Activated naive CD8-positive, alpha-beta T cell treated with anti-CD3 and anti-CD28 coated beads, Interleukin-2, amount 50 U/mL, for 16 hours (primary cell): Measurements from ENCODE around the gene LRRTM4.

Source experiments
- DNase-seq: peaks from one replicate; pipeline ENCODE4 v3.0.0-alpha.2; 2020; ENCODE audit warnings: low read depth, low spot score

Gene LRRTM4

GRCh38 chr2:77470096-77470495 lies 52.1 kb downstream of the LRRTM4 start:
- no peak for DNase-seq

DNA sequence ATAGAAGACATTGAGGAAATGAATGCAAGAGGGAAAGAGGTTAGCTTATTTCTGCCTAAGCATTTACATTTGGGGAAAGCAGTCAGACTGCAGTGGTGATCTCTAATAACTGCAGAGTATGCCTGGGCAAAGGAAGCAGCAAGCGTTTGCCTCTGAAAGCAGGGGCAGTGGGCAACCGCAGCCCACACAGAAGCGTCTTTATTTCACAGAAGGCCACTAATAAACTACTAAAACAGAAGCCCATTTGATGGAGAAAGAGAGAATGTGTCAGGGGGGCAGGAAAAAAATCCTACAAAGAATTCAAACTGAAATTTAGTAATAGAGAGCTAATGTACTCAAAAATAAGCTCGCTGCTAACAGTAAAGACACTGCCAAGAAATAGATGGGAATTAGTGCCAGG lies 53.1 kb downstream of the LRRTM4 start:
- no peak for DNase-seq

DNA sequence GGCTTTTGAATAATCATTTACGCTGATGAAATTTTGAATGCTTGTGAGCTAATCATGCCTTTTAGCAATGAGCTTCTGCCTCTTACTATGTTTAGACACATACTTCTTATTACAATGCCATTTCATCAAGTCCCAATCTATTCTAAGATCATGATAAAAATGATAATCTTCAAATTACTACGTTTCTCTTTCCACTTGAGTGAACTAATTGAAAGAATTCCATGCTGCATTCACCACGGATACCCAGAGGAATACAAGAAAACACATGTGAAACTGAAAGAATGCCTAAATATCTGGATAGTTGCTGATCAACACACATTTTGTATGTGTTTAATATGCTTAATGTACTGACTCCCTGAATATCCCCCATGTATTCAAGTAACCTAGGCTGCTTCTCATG lies 62.3 kb downstream of the LRRTM4 start:
- no peak for DNase-seq

DNA sequence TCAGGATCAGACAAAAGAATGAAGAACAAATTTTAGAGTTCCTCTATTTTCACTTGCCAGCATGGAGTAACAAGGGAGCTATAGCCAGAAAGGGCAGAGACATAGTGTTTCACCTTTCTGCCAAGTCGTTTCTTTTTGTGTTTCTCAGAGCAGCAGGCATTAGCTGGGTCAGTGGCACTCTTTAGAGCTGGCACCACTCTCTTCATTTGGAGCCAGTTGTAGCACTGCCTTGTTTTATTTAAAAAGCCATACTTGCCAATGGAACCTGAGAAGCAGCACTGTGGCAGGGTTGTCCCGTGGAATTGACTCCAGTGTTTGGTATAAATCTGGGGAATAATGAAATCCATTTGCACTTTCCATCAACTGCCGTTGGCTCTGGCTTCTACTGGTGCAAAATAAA lies 64.0 kb downstream of the LRRTM4 start:
- DNase-seq = no peak

- no peak for DNase-seq
These were observed 64.5 kb downstream of the LRRTM4 start for GRCh38 chr2:77457665-77458064.

DNA sequence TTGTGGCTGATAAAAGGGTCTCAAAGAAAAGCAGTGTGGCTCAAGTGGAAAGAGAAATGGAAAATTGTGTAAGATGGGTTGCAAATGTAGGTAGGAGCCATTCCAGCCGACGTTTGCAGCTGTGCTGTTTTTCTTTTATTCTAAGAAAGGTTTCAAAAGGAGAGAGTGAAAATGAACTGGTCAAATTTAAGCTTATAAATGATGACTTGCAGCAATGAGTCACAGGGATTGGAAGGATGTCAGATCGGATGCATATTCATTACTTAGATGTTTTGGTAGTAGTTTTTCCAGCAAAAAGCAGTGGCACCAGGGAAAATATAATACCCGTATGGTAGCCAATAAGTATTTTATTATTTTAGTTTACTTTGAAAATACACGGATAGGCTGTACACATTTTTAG lies 79.1 kb downstream of the LRRTM4 start:
- DNase-seq = no peak

- no peak for DNase-seq
These were observed 87.3 kb downstream of the LRRTM4 start for GRCh38 chr2:77434880-77435279.

- no peak for DNase-seq
These were observed 93.2 kb downstream of the LRRTM4 start for GRCh38 chr2:77428946-77429345.

- no peak for DNase-seq
These were observed 100.2 kb downstream of the LRRTM4 start for GRCh38 chr2:77421971-77422370.

DNA sequence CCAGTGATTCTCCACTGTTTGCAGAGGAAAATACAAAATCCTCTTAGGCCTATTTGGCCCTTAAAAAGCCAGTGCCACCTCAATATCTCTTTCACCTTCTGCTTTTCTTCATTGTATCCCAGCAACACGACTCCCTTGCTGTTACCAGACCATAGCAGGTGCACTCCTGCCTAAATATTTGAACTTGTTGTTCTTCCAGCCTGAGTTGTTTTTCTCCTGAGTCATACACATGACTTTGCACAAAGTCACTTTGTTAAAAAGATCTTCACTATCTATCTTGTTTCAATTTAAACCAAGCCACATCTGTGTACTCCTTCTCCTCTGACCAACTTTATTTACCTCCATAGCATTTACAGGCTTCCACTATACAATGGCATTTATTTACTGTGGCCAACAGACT lies 103.6 kb downstream of the LRRTM4 start:
- DNase-seq = no peak

- DNase-seq = no peak
These were observed 118.0 kb downstream of the LRRTM4 start for GRCh38 chr2:77404189-77404588.

DNA sequence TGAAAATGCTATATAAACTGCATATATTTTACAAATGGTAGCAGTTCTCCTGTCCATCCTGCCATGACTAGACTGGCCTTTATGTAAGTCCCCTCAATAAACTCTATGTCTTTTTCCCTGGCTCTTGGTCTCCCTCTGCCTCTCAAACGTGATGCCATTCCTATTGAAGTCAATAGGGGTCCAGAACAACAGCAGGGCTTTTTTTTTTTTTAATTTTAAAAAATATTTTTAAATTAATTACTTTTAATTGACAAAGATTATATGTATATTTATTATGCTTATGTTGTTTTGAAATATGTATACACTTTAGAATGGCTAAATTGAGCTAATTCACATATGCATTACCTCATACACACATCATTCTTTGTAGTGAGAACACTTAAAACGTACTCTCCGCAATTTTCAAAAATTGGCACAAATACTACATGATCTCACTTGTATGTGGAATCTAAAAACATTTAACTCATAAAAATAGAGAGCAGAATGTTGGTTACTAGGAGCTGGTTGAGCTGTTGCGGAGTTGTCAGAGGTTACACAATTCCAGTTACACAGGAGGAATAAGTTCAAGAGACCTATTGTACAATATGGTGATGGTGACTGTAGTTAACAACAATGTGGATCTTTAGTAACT lies 123.1 kb downstream of the LRRTM4 start:
- no peak for DNase-seq

GRCh38 chr2:77397763-77398162 lies 124.4 kb downstream of the LRRTM4 start:
- DNase-seq = no peak

- DNase-seq = no peak
These were observed 127.2 kb downstream of the LRRTM4 start for GRCh38 chr2:77395011-77395410.

- DNase-seq = no peak
These were observed 131.1 kb downstream of the LRRTM4 start for GRCh38 chr2:77391119-77391518.

- no peak for DNase-seq
These were observed 134.9 kb downstream of the LRRTM4 start for GRCh38 chr2:77387324-77387723.

DNA sequence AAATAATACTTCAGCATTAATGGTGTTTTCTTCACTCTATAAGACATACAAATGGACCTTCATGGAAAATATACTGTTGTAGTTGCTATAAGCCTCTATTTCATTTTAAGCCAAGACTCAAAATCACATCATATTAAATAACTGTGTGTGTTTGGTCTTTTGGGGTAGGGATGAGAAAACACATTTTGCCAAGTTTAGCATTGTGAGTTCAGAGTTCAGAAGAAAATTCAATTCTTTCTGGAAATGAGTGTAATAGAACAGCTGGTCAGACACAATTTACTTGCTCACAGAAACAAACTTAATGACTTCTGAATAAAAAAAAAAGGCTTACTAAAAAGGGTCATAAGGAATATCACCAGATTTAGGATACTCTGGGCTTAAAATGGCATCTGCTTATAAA lies 149.5 kb downstream of the LRRTM4 start:
- DNase-seq = no peak

GRCh38 chr2:77370511-77370910 lies 151.7 kb downstream of the LRRTM4 start:
- DNase-seq = no peak

GRCh38 chr2:77363277-77363676 lies 158.9 kb downstream of the LRRTM4 start:
- DNase-seq = no peak

DNA sequence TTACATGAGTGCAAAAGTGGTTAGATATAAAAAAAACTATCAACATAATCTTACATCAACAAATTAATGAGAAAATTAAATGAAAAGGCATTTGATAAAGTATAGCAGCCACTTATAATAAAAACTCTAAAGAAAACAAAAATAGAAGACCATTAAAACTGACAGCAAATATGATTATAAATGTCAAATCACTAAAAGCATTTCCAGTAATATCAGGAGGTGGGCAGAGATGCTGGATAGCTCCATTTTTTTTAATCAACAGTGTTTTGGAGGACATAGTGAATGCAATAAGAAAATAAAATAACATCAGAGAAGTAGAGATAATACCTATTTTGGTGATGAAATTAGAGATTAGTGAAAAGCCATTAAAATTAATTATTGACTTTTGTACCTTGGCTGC lies 173.4 kb downstream of the LRRTM4 start:
- no peak for DNase-seq

- DNase-seq = no peak
These were observed 186.2 kb downstream of the LRRTM4 start for GRCh38 chr2:77336013-77336412.

DNA sequence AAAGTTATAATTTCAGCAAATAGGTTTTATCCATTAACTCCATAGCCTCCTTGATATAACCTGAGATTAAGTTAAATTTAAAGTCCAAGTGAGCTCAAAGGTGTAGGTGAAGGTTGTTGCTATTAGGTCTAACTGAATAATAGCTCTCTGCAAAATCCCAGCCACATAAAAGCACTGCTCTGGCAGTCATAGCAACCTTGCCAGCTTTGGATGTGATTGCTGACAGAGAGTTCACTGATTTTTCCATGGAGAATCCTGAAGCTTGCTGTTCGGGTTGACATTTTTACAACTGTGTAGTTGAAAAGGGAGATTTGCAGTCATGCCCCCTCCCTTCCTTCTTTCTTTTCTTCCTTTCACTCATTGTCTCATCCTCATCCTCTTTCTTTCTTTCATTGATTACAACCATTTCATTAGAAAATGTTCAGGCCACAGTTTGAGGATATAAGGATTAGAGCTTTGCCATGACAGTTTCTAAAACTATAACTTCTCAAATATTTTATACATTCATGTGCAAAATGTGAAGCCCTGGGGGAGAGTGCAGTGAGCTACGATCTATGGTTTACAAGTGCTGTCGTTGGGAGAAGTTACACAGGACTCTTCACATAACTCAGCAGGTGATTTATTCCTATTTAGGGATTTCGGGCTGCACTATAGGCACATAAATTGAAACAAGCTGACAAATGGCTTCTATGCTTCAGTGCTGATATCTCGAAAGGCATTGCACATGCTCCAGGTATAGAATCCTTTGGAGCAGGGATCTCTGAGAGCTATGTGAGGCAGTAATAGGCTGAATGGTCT lies 193.8 kb downstream of the LRRTM4 start:
- no peak for DNase-seq

DNA sequence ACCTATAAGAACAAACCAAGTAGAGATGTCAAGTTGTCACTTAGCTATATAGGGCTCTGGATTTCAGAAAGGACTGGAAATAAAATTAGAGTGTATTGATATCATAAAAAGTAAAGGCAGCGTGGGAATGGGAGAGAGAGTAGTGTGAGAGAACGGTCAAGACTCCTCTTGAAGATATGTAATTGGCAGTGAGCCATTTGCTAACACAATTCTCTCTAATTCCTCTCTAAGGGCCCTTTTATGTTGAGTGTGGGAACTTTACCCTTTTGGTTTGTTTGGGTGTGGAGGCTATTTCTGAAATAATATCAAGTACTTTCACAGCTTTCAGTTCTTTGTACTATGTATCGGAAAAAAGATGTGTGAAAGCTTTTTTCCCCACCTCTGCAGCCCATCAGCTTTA lies 196.8 kb downstream of the LRRTM4 start:
- DNase-seq = no peak
